ENCODE measurements around the gene NOP58. TPM values are rescaled to one million over a fixed set of nuclear protein-coding genes. Genes with fewer than 3 reads are reported as not detected.

NOP58 gene
- total RNA-seq, 1 experiment from 2014 or later, result 70.7 TPM

DNA sequence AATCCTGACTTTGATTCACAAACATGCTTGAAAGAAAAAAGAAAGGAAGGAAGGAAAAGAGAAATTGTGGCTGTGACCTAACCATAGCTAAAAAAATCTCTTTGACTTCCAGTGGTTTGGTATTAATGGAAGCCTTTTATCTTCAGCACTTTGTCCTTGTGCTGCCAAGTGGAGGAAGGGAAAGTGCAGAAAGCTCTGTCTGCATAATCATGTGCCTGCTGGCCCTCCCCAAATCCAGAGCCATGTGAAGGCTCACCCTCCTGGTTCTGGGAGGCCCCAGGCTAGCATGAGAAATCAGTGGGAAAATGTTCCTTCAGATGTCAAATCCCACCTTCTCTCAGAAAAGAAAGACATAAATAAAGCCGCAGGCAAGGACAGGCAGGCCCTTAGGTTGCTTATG lies 62.3 kb downstream of the NOP58 start:
- Histone ChIP-seq H3K4me3 (ENCODE audit: insufficient read depth, low read depth, low read length) (no peak overlapping the region), H3K27me3 (ENCODE audit: control insufficient read depth, insufficient read depth, low read length) (no peaks in the 10 kb centered on the region), H3K36me3 (replicated peaks; ENCODE audit: control insufficient read depth, insufficient read depth, low read length) (no peaks in the 10 kb centered on the region)
- no peak for DNase-seq

- DNase-seq, result no peak
- Histone ChIP-seq H3K4me3 (ENCODE audit: insufficient read depth, low read depth, low read length) (no peak overlapping the region), H3K27me3 (ENCODE audit: control insufficient read depth, insufficient read depth, low read length) (no peaks in the 10 kb centered on the region), H3K36me3 (replicated peaks; ENCODE audit: control insufficient read depth, insufficient read depth, low read length) (no peaks in the 10 kb centered on the region)
Measured at GRCh38 chr2:202335791-202336467, 70.4 kb downstream of the NOP58 start.

DNA sequence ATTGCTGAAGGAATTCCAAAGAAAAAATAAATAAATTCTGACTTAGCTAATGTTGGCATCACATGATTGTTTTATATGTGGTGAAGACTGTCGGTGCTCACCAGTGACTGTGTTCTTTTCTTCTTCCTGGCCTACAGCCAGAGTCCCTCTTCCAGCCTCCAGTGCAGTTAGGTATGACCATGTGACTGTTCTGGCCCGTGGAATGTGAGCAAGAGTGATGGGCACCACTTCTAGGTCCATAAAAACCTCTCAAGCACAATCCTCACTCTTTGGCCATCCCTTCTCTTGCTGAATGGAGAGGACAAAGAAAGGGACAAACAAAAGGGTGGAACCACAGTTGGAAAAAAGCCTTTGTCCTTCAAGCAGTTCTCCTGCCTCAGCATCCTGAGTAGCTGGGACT lies 71.6 kb downstream of the NOP58 start:
- Histone ChIP-seq H3K4me3 (ENCODE audit: insufficient read depth, low read depth, low read length) (no peak overlapping the region), H3K27me3 (ENCODE audit: control insufficient read depth, insufficient read depth, low read length) (no peaks in the 10 kb centered on the region), H3K36me3 (replicated peaks; ENCODE audit: control insufficient read depth, insufficient read depth, low read length) (no peaks in the 10 kb centered on the region)
- DNase-seq, result no peak

DNA sequence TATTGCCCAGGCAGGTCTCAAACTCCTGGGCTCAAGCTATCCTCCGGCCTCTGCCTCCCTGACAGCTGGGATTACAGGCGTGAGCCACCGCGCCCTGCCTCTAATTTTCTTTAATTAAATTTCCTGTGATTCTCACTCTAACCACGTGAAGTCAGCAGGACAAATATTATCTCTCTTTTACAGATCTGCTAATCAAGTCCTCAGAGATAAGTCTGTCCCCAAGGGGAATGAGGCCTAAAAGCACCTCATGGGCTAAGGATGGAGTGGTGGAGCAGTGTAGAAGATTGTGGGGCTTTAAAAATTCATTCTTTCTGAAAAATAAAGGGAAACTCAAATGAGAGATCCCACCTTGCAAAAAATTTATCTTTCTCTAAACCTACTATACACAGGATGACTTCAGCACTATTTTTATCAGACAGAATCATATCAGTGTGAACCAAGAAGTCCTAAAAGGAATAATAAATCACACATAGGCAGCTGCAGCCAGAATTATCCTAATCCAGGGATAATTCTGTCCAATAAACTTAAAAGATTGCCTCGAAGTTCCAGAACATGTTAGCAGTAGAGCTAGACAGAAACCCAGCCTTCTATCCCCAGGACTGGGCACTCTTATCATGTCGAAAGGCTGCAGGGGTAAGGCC lies 72.3 kb downstream of the NOP58 start:
- Histone ChIP-seq H3K27me3 (ENCODE audit: control insufficient read depth, insufficient read depth, low read length) (no peaks in the 10 kb centered on the region), H3K36me3 (replicated peaks; ENCODE audit: control insufficient read depth, insufficient read depth, low read length) (no peaks in the 10 kb centered on the region), H3K4me3 (ENCODE audit: insufficient read depth, low read depth, low read length) (no peak overlapping the region)
- DNase-seq, result no peak

GRCh38 chr2:202339071-202339870 lies 73.7 kb downstream of the NOP58 start:
- Histone ChIP-seq H3K36me3 (replicated peaks; ENCODE audit: control insufficient read depth, insufficient read depth, low read length) (no peaks in the 10 kb centered on the region), H3K27me3 (ENCODE audit: control insufficient read depth, insufficient read depth, low read length) (no peaks in the 10 kb centered on the region), H3K4me3 (ENCODE audit: insufficient read depth, low read depth, low read length) (no peak overlapping the region)
- no peak for DNase-seq

DNA sequence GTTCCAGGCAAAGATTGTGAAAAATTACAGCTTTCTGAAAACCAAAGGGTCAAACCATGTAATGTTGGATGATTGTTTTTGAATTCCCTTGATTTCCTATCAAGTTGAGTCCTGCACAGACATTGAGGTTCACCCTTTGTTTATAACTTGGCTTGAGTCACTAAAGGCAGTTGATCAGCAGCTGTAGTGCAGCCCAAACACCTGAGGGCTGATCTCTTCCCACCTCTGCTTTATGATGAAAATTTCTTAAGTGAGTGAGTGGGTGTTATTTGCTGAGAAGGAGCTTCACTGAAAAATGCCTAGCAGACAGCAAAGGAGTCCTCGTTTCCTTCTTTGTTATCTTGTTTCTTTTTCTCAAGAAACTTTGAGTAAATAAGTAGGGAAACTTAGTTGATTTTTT lies 78.6 kb downstream of the NOP58 start:
- H3K36me3 ChIP-seq (replicated peaks; ENCODE audit: control insufficient read depth, insufficient read depth, low read length), result no peaks in the 10 kb centered on the region
- H3K4me3 ChIP-seq (ENCODE audit: insufficient read depth, low read depth, low read length), result no peak overlapping the region
- H3K27me3 ChIP-seq (ENCODE audit: control insufficient read depth, insufficient read depth, low read length), result no peaks in the 10 kb centered on the region
- peak; percentile 46 for DNase-seq

DNA sequence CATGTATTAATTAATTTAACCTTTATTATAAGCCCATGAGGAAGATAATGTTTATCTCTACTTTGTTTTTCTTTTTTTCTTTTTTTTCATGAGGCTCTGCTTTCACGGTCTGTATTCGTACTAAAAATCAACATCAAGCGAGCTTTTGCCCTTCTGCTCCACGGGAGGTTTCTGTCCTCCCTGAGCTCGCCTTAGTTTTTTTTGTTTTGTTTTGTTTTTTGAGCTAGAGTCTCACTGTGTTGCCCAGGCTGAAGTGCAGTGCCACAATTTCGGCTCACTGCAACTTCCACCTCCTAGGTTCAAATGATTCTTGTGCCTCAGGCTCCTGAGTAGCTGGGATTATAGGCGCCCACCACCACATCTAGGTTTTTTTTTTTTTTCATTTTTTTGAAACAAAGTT lies 80.6 kb downstream of the NOP58 start:
- Histone ChIP-seq H3K27me3 (ENCODE audit: control insufficient read depth, insufficient read depth, low read length) (no peaks in the 10 kb centered on the region), H3K36me3 (replicated peaks; ENCODE audit: control insufficient read depth, insufficient read depth, low read length) (no peaks in the 10 kb centered on the region), H3K4me3 (ENCODE audit: insufficient read depth, low read depth, low read length) (no peak overlapping the region)
- DNase-seq, result no peak

Other genes with a start within 250 kb of the NOP58 start
- 103 and 114 TPM in 2 replicates for gene FZD7, start 231.9 kb upstream of the NOP58 start, total RNA-seq (2014; rRNA removed; shearing (Covaris generic))
- gene KIAA2012, start 192.5 kb upstream of the NOP58 start, total RNA-seq (2014; rRNA removed; shearing (Covaris generic)), result not detected in 2 replicates
- gene SUMO1, start 27.2 kb upstream of the NOP58 start, total RNA-seq (2014; rRNA removed; shearing (Covaris generic)), result 216 and 326 TPM in 2 replicates
- gene BMPR2, start 110.6 kb downstream of the NOP58 start, total RNA-seq (2014; rRNA removed; shearing (Covaris generic)), result 10.3 and 15.9 TPM in 2 replicates